HG03520 (cell line): ENCODE results near the gene HOXB3.
"Not testable (repeated sequence)": the region's sequence is repeated elsewhere in the genome, so short reads cannot be mapped to it uniquely, and the experiment has no call there.

Source experiments
- ATAC-seq: cut with Tn5 transposase; IDR thresholded peaks from one replicate; pipeline ENCODE4 v1.9.1; 2021; ENCODE audit warnings: mild to moderate bottlenecking, moderate library complexity; ENCODE audit not compliant: unreplicated experiment

HOXB3 gene

DNA sequence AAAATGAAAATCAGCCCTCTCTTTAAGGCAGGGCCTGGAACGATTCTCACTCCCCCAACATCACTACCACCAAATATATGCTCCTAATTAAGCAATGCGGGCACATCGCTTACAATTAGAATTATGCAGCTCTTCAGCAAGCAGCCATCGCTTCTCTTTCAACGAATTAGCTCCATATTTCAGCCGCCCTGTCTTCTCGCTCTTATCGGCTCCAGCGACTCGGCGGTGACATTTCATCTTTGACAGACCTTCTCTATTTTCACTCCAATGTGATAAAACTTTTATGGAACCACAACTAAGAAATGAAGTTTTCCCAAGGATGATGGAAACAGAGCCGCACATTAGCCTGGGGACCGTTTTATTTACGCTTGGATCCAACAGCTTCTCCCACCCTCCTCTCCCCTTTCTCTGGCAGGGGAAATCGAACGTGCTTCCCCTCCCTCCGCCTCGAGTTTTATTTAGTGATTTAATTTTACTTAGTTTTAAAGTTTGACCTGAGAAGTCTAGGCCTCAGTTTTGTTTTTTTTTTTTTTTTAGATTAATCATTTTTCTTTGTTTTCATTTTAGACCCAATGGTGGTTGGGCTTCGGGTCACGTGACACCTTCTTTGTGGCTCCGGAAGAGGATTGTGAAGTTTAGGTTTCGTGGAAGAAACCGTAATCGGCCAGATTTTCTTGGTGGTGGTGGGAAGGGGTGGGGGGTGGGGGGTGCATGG lies 42.1 kb downstream of the HOXB3 start:
- no peak for ATAC-seq

DNA sequence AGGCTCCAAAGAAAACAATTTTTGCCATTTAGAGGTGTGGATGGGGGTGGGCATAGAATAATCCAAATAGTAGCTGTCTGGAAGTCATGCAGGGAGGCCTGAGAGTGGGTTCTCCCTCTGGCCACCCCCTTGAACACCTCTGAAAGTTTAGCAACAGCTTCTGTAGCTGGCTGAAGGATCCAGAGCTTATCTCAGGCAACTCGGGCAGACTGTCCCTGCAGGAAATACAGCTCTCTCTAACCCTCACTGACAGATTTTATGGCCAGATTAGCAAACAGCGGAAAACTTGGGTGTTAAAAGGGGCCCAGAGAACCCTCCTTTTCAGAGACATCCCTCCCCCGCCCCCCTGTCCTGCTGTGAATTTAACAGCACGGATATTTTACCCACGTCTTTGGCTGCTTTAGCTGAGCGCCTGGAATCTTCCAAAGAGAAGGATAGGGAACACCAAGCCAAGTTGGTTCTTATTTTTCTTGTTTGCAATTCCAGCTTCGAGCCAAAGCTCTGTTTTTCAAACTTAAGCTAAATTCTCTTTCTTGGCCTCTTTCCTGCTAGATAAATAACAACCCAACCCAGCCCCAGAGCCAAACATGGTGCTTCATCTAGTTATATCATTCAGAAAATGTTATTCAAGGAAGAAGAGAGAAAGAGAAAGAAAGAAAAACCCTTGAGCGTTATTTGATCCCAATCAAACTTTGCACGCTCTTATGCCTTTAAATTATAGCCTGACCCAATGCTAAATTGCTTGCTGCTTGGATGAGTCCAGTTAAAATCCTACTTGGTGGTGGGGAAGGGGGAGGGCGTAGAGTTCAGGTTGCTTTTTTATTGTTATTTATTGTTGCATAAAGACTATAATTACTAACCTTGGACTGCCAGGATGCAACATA lies 42.9 kb downstream of the HOXB3 start:
- no peak for ATAC-seq

DNA sequence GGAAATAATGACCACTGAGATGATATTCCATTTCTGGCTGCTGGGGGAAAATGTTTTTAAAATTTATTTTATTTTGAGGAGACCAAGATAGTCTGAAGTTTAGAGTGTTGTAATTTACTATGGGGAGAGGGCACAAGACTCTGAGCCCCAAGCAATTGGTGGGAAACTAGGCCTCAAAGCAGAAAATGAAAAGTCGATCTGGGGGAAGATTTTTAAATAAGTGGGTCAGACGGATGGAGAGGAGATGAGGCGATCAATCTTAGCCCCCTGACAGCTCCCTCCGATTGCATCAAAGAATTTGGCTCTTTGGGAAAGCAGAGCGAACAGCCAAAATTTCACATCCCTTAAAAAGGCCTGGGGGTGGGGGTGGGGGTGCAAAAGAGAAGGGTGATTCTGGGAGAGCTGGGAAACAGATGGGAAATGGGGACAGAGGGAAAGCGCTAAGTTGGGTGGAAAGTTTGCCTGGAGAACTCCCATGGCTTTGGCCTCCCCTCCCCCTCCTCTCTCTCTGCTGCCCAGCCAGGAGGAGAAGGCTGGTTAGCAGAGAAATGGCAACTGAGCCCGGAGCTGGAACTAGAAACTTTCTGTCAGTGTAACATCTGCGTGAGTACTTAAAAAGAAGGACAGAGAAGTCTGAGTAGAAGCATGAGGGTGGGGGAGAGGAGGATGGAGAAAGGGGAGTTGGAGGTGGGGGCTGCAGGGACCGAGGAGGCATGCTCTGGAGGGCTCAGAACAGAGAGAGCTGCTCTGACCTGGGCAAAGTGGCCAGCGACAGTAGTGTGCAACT lies 43.7 kb downstream of the HOXB3 start:
- no peak for ATAC-seq

- ATAC-seq = no peak
Observed at GRCh38 chr17:48545539-48545938, 44.5 kb downstream of the HOXB3 start.

DNA sequence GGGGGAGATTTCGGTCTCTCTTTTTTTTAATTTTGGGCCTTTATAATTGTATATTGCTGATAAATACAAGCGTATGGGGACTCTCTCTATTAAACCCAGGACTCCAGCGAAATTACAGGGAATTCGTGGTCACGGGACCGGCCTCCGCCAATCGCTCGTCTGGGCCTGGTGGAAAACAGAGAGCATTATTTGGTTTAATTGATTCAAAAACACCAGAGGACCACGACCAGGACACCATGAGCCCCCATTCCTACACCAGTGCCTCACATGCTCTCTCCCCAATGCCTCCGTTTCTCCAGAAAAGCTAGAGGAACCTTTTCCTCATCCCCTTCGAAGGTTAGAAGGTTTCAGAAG lies 45.0 kb downstream of the HOXB3 start, which contains the start of gene HOXB2:
Gene HOXB2 (minus strand): TSS at position 88 of the 354 bp plus-strand sequence. CDS start 198 bp downstream, outside the sequence.
- no peak for ATAC-seq

GRCh38 chr17:48544349-48545021 lies 45.6 kb downstream of the HOXB3 start:
- no peak for ATAC-seq

DNA sequence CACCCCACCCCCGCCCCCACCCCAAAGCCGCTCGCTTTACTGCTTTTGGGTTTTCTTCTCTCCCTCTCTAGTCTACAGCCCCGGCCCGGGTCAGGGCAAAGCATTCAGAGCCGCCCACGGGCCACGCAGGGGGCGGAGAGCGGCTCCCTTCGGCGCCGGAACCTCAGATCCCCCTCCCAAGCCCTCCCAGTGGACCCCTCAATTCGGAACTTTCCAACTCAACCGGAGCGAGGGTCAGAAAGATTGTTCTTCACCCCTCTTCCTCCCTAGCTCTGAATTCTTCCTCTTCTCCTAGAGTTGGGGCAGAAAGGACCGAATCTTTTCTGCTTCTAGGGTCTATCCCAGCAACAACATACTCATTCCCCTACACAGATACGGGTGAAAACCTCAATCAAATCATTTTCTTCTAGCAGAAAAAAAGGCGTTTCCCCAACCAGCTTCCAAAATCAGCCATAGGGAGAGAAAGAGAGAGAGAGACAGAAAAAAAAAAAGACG lies 46.1 kb downstream of the HOXB3 start:
- ATAC-seq = no peak

- no peak for ATAC-seq
Observed at GRCh38 chr17:48543107-48543853, 46.8 kb downstream of the HOXB3 start.

DNA sequence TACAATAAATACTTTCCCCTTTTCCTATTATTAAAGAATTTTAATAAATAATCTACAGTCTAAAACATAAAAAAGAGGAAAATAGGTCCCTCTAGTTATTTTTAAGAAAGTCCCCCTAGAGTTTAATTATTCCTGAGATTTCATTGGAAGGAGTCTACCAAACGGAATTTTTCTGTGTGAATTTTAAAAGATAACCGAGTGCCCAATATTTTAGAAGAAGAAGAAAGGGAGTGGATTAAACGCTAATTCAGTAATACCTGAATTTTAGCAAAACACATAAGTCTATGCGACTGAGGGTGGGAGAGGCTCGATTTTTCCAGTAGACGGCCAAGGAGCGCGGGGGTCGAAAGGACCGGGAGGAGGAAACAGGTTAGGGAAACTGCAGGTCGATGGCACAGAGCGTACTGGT lies 47.3 kb downstream of the HOXB3 start:
- no peak for ATAC-seq

- ATAC-seq = no peak
Observed at GRCh38 chr17:48542114-48542656, 47.9 kb downstream of the HOXB3 start.

DNA sequence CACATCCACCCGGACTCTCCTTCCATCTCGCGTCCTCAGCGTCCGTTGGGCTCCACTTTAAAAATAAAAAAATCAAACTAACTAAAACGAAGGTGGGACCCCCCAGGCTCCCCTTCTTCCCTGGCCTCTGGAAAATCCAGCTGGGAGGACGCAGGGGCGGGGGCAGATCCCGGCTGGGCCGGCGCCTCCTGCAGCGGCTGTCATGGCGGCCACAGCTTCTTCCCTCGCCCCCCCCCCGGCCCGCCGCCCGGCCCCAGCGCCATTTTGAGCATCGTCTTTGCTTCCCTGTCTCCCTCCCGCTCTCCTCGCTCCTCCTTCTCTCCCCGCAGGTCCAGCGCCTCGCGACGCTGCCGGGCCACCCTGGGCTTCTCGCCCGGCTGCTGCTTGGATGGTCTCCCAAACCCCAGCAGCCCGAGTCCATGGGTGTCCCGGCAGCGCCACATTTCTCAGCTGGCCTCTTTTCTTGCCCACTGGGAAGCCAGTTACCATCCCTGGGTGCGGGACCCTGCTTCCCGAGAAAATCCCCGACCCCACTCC lies 48.4 kb downstream of the HOXB3 start:
- no peak for ATAC-seq

GRCh38 chr17:48541036-48541576 lies 48.9 kb downstream of the HOXB3 start:
- ATAC-seq = no peak

DNA sequence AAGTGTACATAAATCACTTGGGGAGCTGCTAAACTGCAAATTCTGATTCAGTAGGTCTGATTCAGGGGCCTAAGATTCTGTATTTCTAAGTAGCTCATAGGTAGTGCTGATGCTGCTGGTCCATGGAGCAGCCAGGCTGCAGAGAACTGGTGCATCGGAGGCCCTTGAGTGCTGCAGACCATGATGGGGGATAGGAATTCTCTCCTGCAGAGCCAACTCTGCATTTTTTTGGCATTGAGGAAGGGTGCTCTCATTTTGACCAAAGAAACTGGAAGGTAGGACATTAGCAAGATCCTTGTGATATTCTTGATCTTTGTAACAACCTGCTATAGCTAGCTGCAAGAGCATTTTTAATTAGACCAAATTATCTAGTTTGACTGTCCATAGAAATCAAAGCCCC lies 49.8 kb downstream of the HOXB3 start:
- no peak for ATAC-seq

- ATAC-seq = no peak
Observed at GRCh38 chr17:48539177-48539576, 50.9 kb downstream of the HOXB3 start.

- ATAC-seq = no peak
Observed at GRCh38 chr17:48537316-48537715, 52.7 kb downstream of the HOXB3 start.

DNA sequence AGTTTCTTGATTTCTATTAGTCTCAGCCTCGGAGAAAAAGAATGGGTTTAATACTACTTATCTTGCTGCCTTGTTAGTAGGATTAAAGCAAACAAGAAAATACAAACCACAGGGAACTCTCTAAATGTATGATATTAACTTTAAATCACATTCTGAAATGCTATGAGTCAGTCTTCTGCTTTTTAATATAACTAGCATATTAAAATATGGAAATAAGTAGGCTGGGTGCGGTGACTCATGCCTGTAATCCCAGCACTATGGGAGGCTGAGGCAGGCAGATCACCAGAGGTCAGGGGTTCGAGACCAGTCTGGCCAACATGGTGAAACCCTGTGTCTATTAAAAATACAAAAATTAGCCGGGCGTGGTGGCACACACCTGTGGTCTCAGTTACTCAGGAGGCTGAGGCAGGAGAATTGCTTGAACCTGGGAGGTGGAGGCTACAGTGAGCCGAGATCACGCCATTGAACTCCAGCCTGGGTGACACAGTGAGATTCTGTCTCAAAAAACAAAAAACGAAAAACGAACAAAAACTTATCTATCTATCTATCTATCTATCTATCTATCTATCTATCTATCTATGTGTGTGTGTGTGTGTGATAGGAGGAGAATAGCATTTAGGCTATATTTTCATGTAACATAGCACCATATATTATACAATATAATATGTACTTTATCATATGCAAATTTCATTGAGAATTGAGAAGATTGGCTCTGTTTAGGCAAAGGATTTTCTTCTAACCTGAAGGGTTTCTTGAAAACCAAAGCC lies 54.1 kb downstream of the HOXB3 start:
- not testable (repeated sequence) for ATAC-seq

DNA sequence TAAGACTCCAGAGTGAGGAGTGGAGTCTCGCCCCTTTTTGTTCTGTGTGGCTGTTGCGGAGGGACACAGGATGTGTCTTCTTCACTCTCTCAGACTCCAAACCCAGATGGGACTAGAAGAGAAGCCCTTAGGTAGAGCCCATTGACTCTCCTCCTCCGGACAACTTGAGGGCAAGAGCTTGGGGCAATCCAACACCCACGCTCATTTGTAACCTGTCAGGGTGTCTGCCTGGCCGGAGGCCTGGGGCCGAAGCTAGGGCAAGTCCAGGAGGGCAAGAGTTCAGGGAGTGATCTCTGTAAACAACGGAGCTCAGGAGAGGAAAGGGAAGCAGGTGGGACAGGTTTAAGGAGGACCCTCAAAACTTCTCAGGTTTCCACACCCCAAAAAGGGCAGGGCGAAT lies 57.8 kb downstream of the HOXB3 start:
- ATAC-seq = no peak

GRCh38 chr17:48530887-48531272 lies 59.2 kb downstream of the HOXB3 start, which contains the start of gene HOXB1:
TSS of gene HOXB1 (minus strand) at chr17:48531011. CDS start at chr17:48530904, 107 bp downstream.
- ATAC-seq = no peak
